Measurements from ENCODE around the gene LZTS2. TPM values are rescaled to one million over a fixed set of nuclear protein-coding genes. Genes with fewer than 3 reads are reported as not detected.

Gene LZTS2
- total and polyA plus RNA-seq, 2 experiments from 2014 or later: 27.6 to 88.3 TPM

DNA sequence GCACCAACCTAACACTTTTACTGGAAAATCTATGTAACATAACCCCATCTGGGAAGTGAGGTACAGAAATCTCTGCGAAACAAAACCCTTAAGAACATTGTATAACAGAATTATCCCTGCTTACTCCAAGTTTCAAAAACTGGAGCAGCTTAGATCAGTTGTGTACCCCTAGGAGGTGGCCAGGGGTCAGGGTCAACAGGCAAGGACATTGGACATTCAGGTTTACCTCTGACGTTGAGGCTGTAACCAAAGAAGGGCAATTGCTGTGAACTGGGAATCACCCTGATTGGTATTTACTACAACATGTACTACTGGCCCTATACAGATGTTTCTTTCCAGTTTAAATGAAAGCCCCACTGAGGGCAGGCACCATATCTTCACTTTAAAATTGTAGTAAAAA is 44.5 kb downstream of the LZTS2 start:
- H3F3A ChIP-seq (replicated peaks; ENCODE audit: low read depth): peaks cover 16% of the 10 kb centered on the region
- TF ChIP-seq, protein P1, sequence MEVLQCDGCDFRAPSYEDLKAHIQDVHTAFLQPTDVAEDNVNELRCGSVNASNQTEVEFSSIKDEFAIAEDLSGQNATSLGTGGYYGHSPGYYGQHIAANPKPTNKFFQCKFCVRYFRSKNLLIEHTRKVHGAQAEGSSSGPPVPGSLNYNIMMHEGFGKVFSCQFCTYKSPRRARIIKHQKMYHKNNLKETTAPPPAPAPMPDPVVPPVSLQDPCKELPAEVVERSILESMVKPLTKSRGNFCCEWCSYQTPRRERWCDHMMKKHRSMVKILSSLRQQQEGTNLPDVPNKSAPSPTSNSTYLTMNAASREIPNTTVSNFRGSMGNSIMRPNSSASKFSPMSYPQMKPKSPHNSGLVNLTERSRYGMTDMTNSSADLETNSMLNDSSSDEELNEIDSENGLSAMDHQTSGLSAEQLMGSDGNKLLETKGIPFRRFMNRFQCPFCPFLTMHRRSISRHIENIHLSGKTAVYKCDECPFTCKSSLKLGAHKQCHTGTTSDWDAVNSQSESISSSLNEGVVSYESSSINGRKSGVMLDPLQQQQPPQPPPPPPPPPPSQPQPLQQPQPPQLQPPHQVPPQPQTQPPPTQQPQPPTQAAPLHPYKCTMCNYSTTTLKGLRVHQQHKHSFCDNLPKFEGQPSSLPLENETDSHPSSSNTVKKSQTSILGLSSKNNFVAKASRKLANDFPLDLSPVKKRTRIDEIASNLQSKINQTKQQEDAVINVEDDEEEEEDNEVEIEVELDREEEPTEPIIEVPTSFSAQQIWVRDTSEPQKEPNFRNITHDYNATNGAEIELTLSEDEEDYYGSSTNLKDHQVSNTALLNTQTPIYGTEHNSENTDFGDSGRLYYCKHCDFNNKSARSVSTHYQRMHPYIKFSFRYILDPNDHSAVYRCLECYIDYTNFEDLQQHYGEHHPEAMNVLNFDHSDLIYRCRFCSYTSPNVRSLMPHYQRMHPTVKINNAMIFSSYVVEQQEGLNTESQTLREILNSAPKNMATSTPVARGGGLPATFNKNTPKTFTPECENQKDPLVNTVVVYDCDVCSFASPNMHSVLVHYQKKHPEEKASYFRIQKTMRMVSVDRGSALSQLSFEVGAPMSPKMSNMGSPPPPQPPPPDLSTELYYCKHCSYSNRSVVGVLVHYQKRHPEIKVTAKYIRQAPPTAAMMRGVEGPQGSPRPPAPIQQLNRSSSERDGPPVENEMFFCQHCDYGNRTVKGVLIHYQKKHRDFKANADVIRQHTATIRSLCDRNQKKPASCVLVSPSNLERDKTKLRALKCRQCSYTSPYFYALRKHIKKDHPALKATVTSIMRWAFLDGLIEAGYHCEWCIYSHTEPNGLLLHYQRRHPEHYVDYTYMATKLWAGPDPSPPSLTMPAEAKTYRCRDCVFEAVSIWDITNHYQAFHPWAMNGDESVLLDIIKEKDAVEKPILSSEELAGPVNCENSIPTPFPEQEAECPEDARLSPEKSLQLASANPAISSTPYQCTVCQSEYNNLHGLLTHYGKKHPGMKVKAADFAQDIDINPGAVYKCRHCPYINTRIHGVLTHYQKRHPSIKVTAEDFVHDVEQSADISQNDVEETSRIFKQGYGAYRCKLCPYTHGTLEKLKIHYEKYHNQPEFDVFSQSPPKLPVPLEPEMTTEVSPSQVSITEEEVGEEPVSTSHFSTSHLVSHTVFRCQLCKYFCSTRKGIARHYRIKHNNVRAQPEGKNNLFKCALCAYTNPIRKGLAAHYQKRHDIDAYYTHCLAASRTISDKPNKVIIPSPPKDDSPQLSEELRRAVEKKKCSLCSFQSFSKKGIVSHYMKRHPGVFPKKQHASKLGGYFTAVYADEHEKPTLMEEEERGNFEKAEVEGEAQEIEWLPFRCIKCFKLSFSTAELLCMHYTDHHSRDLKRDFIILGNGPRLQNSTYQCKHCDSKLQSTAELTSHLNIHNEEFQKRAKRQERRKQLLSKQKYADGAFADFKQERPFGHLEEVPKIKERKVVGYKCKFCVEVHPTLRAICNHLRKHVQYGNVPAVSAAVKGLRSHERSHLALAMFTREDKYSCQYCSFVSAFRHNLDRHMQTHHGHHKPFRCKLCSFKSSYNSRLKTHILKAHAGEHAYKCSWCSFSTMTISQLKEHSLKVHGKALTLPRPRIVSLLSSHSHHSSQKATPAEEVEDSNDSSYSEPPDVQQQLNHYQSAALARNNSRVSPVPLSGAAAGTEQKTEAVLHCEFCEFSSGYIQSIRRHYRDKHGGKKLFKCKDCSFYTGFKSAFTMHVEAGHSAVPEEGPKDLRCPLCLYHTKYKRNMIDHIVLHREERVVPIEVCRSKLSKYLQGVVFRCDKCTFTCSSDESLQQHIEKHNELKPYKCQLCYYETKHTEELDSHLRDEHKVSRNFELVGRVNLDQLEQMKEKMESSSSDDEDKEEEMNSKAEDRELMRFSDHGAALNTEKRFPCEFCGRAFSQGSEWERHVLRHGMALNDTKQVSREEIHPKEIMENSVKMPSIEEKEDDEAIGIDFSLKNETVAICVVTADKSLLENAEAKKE (CRISPR knock-in tag; IDR thresholded peaks at IDR 0.05): no peak
- TF ChIP-seq EZH2phosphoT487 (IDR thresholded peaks at IDR 0.05; ENCODE audit: unreplicated experiment): no peak
- TF ChIP-seq JUNB (IDR thresholded peaks at IDR 0.05; ENCODE audit: unreplicated experiment): no peak
- TF ChIP-seq CREB1 (CRISPR knock-in tag; IDR thresholded peaks at IDR 0.05; ENCODE audit: low read depth): no peak
- no peak for TF ChIP-seq POLR2AphosphoS5 (IDR thresholded peaks at IDR 0.05; ENCODE audit: low read depth)
- TF ChIP-seq ZNF331 (CRISPR knock-in tag; IDR thresholded peaks at IDR 0.05; ENCODE audit: low read depth): no peak
- TF ChIP-seq EZH2 (IDR thresholded peaks at IDR 0.05; ENCODE audit: low read depth, unreplicated experiment): no peak
- TF ChIP-seq, protein P2, sequence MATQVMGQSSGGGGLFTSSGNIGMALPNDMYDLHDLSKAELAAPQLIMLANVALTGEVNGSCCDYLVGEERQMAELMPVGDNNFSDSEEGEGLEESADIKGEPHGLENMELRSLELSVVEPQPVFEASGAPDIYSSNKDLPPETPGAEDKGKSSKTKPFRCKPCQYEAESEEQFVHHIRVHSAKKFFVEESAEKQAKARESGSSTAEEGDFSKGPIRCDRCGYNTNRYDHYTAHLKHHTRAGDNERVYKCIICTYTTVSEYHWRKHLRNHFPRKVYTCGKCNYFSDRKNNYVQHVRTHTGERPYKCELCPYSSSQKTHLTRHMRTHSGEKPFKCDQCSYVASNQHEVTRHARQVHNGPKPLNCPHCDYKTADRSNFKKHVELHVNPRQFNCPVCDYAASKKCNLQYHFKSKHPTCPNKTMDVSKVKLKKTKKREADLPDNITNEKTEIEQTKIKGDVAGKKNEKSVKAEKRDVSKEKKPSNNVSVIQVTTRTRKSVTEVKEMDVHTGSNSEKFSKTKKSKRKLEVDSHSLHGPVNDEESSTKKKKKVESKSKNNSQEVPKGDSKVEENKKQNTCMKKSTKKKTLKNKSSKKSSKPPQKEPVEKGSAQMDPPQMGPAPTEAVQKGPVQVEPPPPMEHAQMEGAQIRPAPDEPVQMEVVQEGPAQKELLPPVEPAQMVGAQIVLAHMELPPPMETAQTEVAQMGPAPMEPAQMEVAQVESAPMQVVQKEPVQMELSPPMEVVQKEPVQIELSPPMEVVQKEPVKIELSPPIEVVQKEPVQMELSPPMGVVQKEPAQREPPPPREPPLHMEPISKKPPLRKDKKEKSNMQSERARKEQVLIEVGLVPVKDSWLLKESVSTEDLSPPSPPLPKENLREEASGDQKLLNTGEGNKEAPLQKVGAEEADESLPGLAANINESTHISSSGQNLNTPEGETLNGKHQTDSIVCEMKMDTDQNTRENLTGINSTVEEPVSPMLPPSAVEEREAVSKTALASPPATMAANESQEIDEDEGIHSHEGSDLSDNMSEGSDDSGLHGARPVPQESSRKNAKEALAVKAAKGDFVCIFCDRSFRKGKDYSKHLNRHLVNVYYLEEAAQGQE (IDR thresholded peaks at IDR 0.05; ENCODE audit: unreplicated experiment): no peak
- no peak for TF ChIP-seq STAT1 (IDR thresholded peaks at IDR 0.05; ENCODE audit: unreplicated experiment)
- TF ChIP-seq, protein P3, sequence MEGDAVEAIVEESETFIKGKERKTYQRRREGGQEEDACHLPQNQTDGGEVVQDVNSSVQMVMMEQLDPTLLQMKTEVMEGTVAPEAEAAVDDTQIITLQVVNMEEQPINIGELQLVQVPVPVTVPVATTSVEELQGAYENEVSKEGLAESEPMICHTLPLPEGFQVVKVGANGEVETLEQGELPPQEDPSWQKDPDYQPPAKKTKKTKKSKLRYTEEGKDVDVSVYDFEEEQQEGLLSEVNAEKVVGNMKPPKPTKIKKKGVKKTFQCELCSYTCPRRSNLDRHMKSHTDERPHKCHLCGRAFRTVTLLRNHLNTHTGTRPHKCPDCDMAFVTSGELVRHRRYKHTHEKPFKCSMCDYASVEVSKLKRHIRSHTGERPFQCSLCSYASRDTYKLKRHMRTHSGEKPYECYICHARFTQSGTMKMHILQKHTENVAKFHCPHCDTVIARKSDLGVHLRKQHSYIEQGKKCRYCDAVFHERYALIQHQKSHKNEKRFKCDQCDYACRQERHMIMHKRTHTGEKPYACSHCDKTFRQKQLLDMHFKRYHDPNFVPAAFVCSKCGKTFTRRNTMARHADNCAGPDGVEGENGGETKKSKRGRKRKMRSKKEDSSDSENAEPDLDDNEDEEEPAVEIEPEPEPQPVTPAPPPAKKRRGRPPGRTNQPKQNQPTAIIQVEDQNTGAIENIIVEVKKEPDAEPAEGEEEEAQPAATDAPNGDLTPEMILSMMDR (conservative IDR thresholded peaks at IDR 0.05; ENCODE audit: low read depth in 2 of 2): no peak
- TF ChIP-seq, protein P4, sequence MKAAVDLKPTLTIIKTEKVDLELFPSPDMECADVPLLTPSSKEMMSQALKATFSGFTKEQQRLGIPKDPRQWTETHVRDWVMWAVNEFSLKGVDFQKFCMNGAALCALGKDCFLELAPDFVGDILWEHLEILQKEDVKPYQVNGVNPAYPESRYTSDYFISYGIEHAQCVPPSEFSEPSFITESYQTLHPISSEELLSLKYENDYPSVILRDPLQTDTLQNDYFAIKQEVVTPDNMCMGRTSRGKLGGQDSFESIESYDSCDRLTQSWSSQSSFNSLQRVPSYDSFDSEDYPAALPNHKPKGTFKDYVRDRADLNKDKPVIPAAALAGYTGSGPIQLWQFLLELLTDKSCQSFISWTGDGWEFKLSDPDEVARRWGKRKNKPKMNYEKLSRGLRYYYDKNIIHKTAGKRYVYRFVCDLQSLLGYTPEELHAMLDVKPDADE (IDR thresholded peaks at IDR 0.05): no peak
- TF ChIP-seq NANOG (IDR thresholded peaks at IDR 0.05; ENCODE audit: borderline replicate concordance): no peak
- no peak for TF ChIP-seq ZNF114 (CRISPR knock-in tag; IDR thresholded peaks at IDR 0.05)
- H3K27ac ChIP-seq (ENCODE audit: low read depth): no peak overlapping the region
- H3K27me3 ChIP-seq (ENCODE audit: insufficient read depth): peaks cover 74% of the 10 kb centered on the region
- DNase-seq (ENCODE audit: low spot score) (no peak), ATAC-seq (no peak)
- H3K79me2 ChIP-seq (replicated peaks; ENCODE audit: insufficient read depth): no peaks in the 10 kb centered on the region
- H3K4me2 ChIP-seq: no peak overlapping the region
- H3K9me3 Mint-ChIP-seq: no peaks in the 10 kb centered on the region
- H3K27ac Mint-ChIP-seq: no peak overlapping the region
- peaks cover 63% of the 10 kb centered on the region for H3K27me3 Mint-ChIP-seq (ENCODE audit: insufficient read depth, low read depth, poor library complexity)
- H3K4me1 ChIP-seq (ENCODE audit: insufficient read depth): peaks cover 31% of the 10 kb centered on the region
- no peak overlapping the region for H3K4me3 ChIP-seq
- H3K4me3 Mint-ChIP-seq: no peak overlapping the region
- no peaks in the 10 kb centered on the region for H3K36me3 ChIP-seq (ENCODE audit: insufficient read depth)
- H3K9me2 ChIP-seq (ENCODE audit: insufficient read depth): no peaks in the 10 kb centered on the region
- H3K4me1 Mint-ChIP-seq: peaks cover 38% of the 10 kb centered on the region
- peaks cover 13% of the 10 kb centered on the region; the same call in 1 of the 2 replicates for H4K20me1 ChIP-seq (replicated peaks; ENCODE audit: insufficient read depth)
- no peak overlapping the region for H2AFZ ChIP-seq
- no peaks in the 10 kb centered on the region for H3K36me3 Mint-ChIP-seq (ENCODE audit: low read depth)
